GM23248 (cell line): ENCODE data around the gene PCDHGC4. TPM values are rescaled to one million over a fixed set of nuclear protein-coding genes. Genes with fewer than 3 reads are reported as not detected.

Experiments used
- DNase-seq: peaks from one replicate; pipeline ENCODE4 v3.0.0-alpha.2; 2015
- H2AFZ ChIP-seq: fragments of 200-600 bp; sonication (generic); 2 replicates; pipeline ENCODE4 v1.6.1; 2016; ENCODE audit warnings: antibody characterized with exemption
- H3F3A ChIP-seq: fragments of 200-600 bp; sonication (generic); 2 replicates; pipeline ENCODE4 v1.6.1; 2016; ENCODE audit warnings: mild to moderate bottlenecking, antibody characterized with exemption, mixed run types; ENCODE audit not compliant: insufficient read depth
- H3K27ac ChIP-seq: fragments of 200-600 bp; sonication (generic); 2 replicates; pipeline ENCODE4 v1.5.1; 2016; ENCODE audit warnings: mild to moderate bottlenecking
- H3K27me3 ChIP-seq: fragments of 200-600 bp; sonication (generic); replicated peaks from 2 replicates; pipeline ENCODE4 v1.6.1; 2016; ENCODE audit warnings: mild to moderate bottlenecking; ENCODE audit not compliant: insufficient read depth
- H3K36me3 ChIP-seq: fragments of 200-600 bp; sonication (generic); 2 replicates; pipeline ENCODE4 v1.6.1; 2016; ENCODE audit warnings: low read depth, mild to moderate bottlenecking
- H3K4me1 ChIP-seq: fragments of 200-600 bp; sonication (generic); 2 replicates; pipeline ENCODE4 v1.6.1; 2016; ENCODE audit warnings: mild to moderate bottlenecking; ENCODE audit not compliant: insufficient read depth
- H3K4me2 ChIP-seq: fragments of 200-600 bp; sonication (generic); one replicate; pipeline ENCODE4 v1.6.1; 2016; ENCODE audit warnings: mild to moderate bottlenecking; ENCODE audit not compliant: unreplicated experiment
- H3K4me3 ChIP-seq: fragments of 200-600 bp; sonication (generic); 2 replicates; pipeline ENCODE4 v1.5.1; 2016; ENCODE audit warnings: mild to moderate bottlenecking
- H3K79me2 ChIP-seq: fragments of 200-600 bp; sonication (generic); 2 replicates; pipeline ENCODE4 v1.6.1; 2016; ENCODE audit warnings: mild to moderate bottlenecking; ENCODE audit not compliant: insufficient read depth
- H3K9ac ChIP-seq: fragments of 200-600 bp; sonication (generic); 2 replicates; pipeline ENCODE4 v1.6.1; 2016; ENCODE audit warnings: mild to moderate bottlenecking
- H3K9me2 ChIP-seq: fragments of 200-600 bp; sonication (generic); 2 replicates; pipeline ENCODE4 v1.6.1; 2016; ENCODE audit warnings: mixed run types, mild to moderate bottlenecking, moderate library complexity; ENCODE audit not compliant: insufficient read depth
- H3K9me3 ChIP-seq: fragments of 200-600 bp; sonication (generic); one replicate; pipeline ENCODE4 v1.6.1; 2017; ENCODE audit warnings: low read depth
- H4K20me1 ChIP-seq: fragments of 200-600 bp; sonication (generic); 2 replicates; pipeline ENCODE4 v1.6.0; 2016; ENCODE audit not compliant: insufficient read depth
- EZH2 ChIP-seq: fragments of 200-600 bp; sonication (generic); IDR thresholded peaks from 2 replicates; pipeline ENCODE4 v1.6.1; 2018; ENCODE audit warnings: antibody characterized with exemption, mild to moderate bottlenecking; ENCODE audit not compliant: insufficient read depth, poor library complexity, severe bottlenecking
- EZH2phosphoT487 ChIP-seq: fragments of 200-600 bp; sonication (generic); IDR thresholded peaks from 2 replicates; pipeline ENCODE4 v1.6.1; 2018; ENCODE audit warnings: antibody characterized with exemption, moderate library complexity, mild to moderate bottlenecking, low read depth; ENCODE audit not compliant: insufficient read depth
- WGBS, 2 experiments: methylation state at CpG; one replicate each; pipeline ENCODE4 v1.1.6; 2015 to 2017; ENCODE audit warnings: low lambda C conversion rate in 2 of 2, low coverage in 1 of 2; ENCODE audit errors: missing lambda C conversion rate in 2 of 2; 5-methylcytosine and 5-hydroxymethylcytosine counted together
- in situ Hi-C: fragments of 300-500 bp; cut with MboI; formaldehyde crosslinking; loops from 2 replicates; pipeline ENCODE4 v1.15.0; 2020
- polyA plus RNA-seq: library from polyadenylated mRNA; unstranded; fragments of >200 nt; fragmentation: Nextera tagmentation; extraction: Ambion mirVana; gene quantifications from 2 replicates; pipeline ENCODE4 v1.2.1, GENCODE V29; 2016
- total RNA-seq: library from RNA; depleted of rRNA; stranded (reverse); fragments of >200 nt; shearing (Covaris generic); gene quantifications from 2 replicates; pipeline ENCODE4 v1.2.3, GENCODE V29; 2014

The PCDHGC4 gene
- total and polyA plus RNA-seq, 2 experiments from 2014 or later, result 0.16 to 0.54 TPM

GRCh38 chr5:141490771-141491170, 5.9 kb downstream of the PCDHGC4 start:
- no peaks in the 10 kb centered on the region for H4K20me1 ChIP-seq
- no peaks in the 10 kb centered on the region for H3K9me2 ChIP-seq
- peaks cover 40% of the 10 kb centered on the region for H3K4me1 ChIP-seq
- no peak overlapping the region for H2AFZ ChIP-seq
- no peak overlapping the region for H3K9ac ChIP-seq
- WGBS, 2 experiments, result 91 to 92% methylated on average over 13 of the region's 13 CpGs
- no peak for DNase-seq
- TF ChIP-seq EZH2, result no peak
- TF ChIP-seq EZH2phosphoT487, result no peak
- H3F3A ChIP-seq, result peaks cover 36% of the 10 kb centered on the region
- H3K4me2 ChIP-seq, result no peak overlapping the region
- no peaks in the 10 kb centered on the region for H3K9me3 ChIP-seq
- no peak overlapping the region for H3K27ac ChIP-seq
- no peaks in the 10 kb centered on the region for H3K27me3 ChIP-seq
- H3K36me3 ChIP-seq, result no peaks in the 10 kb centered on the region
- in situ Hi-C loops, result no loop called here
- H3K4me3 ChIP-seq, result no peak overlapping the region
- peaks cover 84% of the 10 kb centered on the region for H3K79me2 ChIP-seq

GRCh38 chr5:141491323-141492167, 6.7 kb downstream of the PCDHGC4 start:
- Histone ChIP-seq H3K9ac (no peak overlapping the region), H3K9me3 (no peaks in the 10 kb centered on the region), H3K27ac (no peak overlapping the region), H3K79me2 (peaks cover 76% of the 10 kb centered on the region), H3K36me3 (no peaks in the 10 kb centered on the region), H3K9me2 (no peaks in the 10 kb centered on the region), H3K27me3 (no peaks in the 10 kb centered on the region), H3K4me1 (peaks cover 40% of the 10 kb centered on the region), H3K4me2 (no peak overlapping the region), H3F3A (peaks cover 36% of the 10 kb centered on the region), H2AFZ (no peak overlapping the region), H3K4me3 (no peak overlapping the region), H4K20me1 (no peaks in the 10 kb centered on the region)
- TF ChIP-seq EZH2, result no peak
- TF ChIP-seq EZH2phosphoT487, result no peak
- WGBS, 2 experiments, result 83 to 88% methylated on average over 58 to 66 of the region's 66 CpGs
- in situ Hi-C loops, result no loop called here
- no peak for DNase-seq

GRCh38 chr5:141492168-141492885, 7.5 kb downstream of the PCDHGC4 start:
- WGBS, 2 experiments, result 85 to 95% methylated on average over 33 to 68 of the region's 68 CpGs
- Histone ChIP-seq H4K20me1 (no peaks in the 10 kb centered on the region), H3K9me2 (no peaks in the 10 kb centered on the region), H3K4me2 (no peak overlapping the region), H3K9me3 (no peaks in the 10 kb centered on the region), H3K36me3 (no peaks in the 10 kb centered on the region), H3F3A (peaks cover 35% of the 10 kb centered on the region), H3K4me1 (peaks cover 40% of the 10 kb centered on the region), H3K9ac (no peak overlapping the region), H3K27me3 (no peaks in the 10 kb centered on the region), H3K79me2 (peaks cover 68% of the 10 kb centered on the region), H2AFZ (no peak overlapping the region), H3K27ac (no peak overlapping the region), H3K4me3 (no peak overlapping the region)
- in situ Hi-C loops, result no loop called here
- TF ChIP-seq EZH2phosphoT487, result no peak
- TF ChIP-seq EZH2, result no peak
- no peak for DNase-seq

GRCh38 chr5:141493500-141494422, 8.9 kb downstream of the PCDHGC4 start:
- in situ Hi-C loops, result no loop called here
- Histone ChIP-seq H3K4me3 (no peak overlapping the region), H3K9me3 (no peaks in the 10 kb centered on the region), H2AFZ (no peak overlapping the region), H3K9me2 (no peaks in the 10 kb centered on the region), H4K20me1 (no peaks in the 10 kb centered on the region), H3K27me3 (no peaks in the 10 kb centered on the region), H3K36me3 (no peaks in the 10 kb centered on the region), H3F3A (peaks cover 21% of the 10 kb centered on the region), H3K9ac (peak overlapping the region; percentile 42; the same call in 1 of the 2 replicates), H3K4me2 (peak overlapping the region; percentile 47), H3K27ac (peak overlapping the region; percentile 51), H3K4me1 (peaks cover 27% of the 10 kb centered on the region), H3K79me2 (peaks cover 61% of the 10 kb centered on the region)
- peak; percentile 86 for DNase-seq
- WGBS, 2 experiments, result 53 to 57% methylated on average over 9 to 10 of the region's 10 CpGs
- TF ChIP-seq EZH2phosphoT487 (no peak), EZH2 (no peak)
